ENCODE measurements around the gene MLPH. TPM values are rescaled to one million over a fixed set of nuclear protein-coding genes. Genes with fewer than 3 reads are reported as not detected.
A peak's percentile ranks its signal among the peaks of the same experiment; 100 is the strongest.

MLPH gene
- total and polyA plus RNA-seq, 4 donors = 1.6 to 25.9 (median 22.3) TPM

DNA sequence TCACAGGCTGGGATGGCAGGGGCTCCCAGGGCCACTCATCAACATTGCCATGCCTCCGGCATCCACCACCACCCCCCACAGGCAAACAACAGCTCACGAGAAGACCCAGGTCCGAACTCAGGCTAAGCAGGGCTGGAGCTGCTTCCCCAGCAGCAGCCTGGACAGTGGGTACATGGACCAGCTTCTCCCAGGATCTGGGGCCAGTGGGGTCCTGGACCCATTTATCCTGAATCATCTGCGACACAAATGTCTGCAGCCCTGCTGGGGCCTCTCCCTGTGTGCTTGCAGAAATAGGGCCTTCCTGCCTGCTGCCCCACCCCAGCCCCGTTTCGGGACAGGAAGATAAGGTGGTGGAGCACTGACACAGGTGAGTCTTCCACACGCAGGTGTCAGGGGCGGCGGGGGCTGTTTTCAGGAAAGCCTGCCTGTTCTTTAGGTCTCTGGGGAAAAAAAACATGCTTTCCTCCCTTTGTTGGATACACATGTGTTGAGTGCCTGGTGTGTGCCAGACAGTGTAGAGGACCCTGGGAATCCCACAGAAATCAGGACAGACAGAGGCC is 83.8 kb downstream of the MLPH start (continued):
- TF ChIP-seq, protein P1, sequence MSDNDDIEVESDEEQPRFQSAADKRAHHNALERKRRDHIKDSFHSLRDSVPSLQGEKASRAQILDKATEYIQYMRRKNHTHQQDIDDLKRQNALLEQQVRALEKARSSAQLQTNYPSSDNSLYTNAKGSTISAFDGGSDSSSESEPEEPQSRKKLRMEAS (IDR thresholded peaks at IDR 0.05) = no peak
- no peak for TF ChIP-seq RXRA (IDR thresholded peaks at IDR 0.05)
- no peak for TF ChIP-seq YY1 (IDR thresholded peaks at IDR 0.05)
- no peak for TF ChIP-seq GABPA (IDR thresholded peaks at IDR 0.05 in 1 of 2, conservative IDR thresholded peaks at IDR 0.05 in 1 of 2)
- TF ChIP-seq FOXA1 (IDR thresholded peaks at IDR 0.05) = no peak
- TF ChIP-seq HNF4G (IDR thresholded peaks at IDR 0.05) = no peak
- TF ChIP-seq, protein P2, sequence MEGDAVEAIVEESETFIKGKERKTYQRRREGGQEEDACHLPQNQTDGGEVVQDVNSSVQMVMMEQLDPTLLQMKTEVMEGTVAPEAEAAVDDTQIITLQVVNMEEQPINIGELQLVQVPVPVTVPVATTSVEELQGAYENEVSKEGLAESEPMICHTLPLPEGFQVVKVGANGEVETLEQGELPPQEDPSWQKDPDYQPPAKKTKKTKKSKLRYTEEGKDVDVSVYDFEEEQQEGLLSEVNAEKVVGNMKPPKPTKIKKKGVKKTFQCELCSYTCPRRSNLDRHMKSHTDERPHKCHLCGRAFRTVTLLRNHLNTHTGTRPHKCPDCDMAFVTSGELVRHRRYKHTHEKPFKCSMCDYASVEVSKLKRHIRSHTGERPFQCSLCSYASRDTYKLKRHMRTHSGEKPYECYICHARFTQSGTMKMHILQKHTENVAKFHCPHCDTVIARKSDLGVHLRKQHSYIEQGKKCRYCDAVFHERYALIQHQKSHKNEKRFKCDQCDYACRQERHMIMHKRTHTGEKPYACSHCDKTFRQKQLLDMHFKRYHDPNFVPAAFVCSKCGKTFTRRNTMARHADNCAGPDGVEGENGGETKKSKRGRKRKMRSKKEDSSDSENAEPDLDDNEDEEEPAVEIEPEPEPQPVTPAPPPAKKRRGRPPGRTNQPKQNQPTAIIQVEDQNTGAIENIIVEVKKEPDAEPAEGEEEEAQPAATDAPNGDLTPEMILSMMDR (IDR thresholded peaks at IDR 0.05; ENCODE audit: low read depth, low read length, missing input control) = no peak
- TF ChIP-seq FOXA2 (IDR thresholded peaks at IDR 0.05) = no peak
- no peak for TF ChIP-seq JUND (IDR thresholded peaks at IDR 0.05)

DNA sequence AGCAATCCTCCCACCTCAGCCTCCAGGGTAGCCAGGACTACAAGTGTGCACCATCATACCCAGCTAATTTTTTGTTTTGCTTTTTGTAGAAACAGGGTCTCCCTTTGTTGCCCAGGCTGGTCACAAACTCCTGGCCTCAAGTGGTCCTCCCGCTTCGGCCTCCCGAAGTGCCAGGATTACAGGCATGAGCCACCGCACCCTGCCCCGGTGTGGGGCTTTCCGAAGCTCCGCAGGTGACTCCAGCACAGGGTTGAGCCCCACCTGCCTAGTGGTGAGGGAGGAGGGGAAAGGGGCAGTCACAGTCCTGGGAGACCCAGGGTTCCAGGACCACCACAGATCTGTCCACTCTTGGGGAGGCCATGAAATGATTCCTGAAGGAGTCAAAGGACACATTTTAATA is 84.5 kb downstream of the MLPH start:
- H3K27me3 ChIP-seq (ENCODE audit: control insufficient read depth in 4 of 4, insufficient read depth in 4 of 4, low read length in 3 of 4) = no peaks in the 10 kb centered on the region
- no peak overlapping the region for H3K27ac ChIP-seq (ENCODE audit: low read depth in 1 of 2, low read length in 2 of 2)
- H3K4me1 ChIP-seq (ENCODE audit: control insufficient read depth in 4 of 4, insufficient read depth in 4 of 4, low read length in 3 of 4) = peaks cover 7 to 27% (median 14%) of the 10 kb centered on the region in 4 donors
- no peak overlapping the region for H3K4me3 ChIP-seq (ENCODE audit: low read depth in 1 of 3, low read length in 3 of 3)
- TF ChIP-seq, protein P1 (IDR thresholded peaks at IDR 0.05) = no peak
- peak overlapping the region in 1 of 2 donors; percentile 48 for H3K9ac ChIP-seq (ENCODE audit: low read depth in 1 of 2, low read length in 2 of 2)
- 93% methylated on average over 7 of the region's 7 CpGs for whole genome bisulfite sequencing
- no peak for DNase-seq (ENCODE audit: low spot score)
- H3K36me3 ChIP-seq (ENCODE audit: control insufficient read depth in 4 of 4, insufficient read depth in 3 of 4, low read depth in 1 of 4, low read length in 3 of 4) = peaks cover under 1 to 4% (median 2%) of the 10 kb centered on the region in 4 donors
- H3K9me3 ChIP-seq (ENCODE audit: control insufficient read depth in 4 of 4, low read length in 3 of 4) = no peaks in the 10 kb centered on the region

DNA sequence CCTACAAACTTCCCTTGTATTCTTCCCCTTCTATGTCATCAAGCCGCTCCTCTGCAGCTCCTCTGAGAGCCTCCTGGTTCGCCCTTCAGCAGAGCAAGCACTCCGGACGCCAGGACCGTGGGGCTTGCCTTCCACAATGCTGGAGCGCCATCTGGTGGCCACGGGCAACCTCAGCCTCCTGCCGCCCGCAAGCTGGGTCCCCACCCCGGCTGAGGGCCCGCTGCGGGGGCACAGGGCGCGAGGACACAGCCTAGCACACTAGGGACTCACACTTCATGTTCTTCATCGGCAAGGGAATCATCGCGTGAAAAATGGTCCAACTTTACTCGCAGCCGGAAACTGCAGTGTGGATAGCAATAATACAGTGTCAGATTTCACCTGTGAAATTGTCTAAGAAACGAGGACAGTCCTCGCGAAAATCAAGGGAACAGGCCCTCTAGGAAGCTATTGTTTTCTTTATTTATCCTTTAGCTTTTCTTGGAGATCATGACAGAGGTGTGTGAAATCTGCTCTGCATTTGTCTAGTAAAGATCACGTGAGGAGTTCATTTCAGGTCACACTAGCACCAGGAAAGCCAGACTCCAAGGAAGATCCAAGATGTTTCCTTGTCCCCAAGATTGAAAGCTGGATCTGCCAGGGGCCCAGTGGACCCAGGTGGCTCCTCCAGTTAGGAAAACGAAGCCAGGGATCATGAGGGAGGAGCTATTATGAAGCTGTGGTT is 85.1 kb downstream of the MLPH start:
- DNase-seq (ENCODE audit: low spot score) = peak; percentile 85
- TF ChIP-seq, protein P2 (IDR thresholded peaks at IDR 0.05; ENCODE audit: low read depth, low read length, missing input control) = peak; percentile 94
- TF ChIP-seq RAD21 (IDR thresholded peaks at IDR 0.05) (peak; percentile 99 to 100), JUND (IDR thresholded peaks at IDR 0.05) (no peak), RXRA (IDR thresholded peaks at IDR 0.05) (peak; percentile 6 to 43)
- Histone ChIP-seq H3K27me3 (ENCODE audit: control insufficient read depth in 4 of 4, insufficient read depth in 4 of 4, low read length in 3 of 4) (no peaks in the 10 kb centered on the region), H3K9ac (ENCODE audit: low read depth in 1 of 2, low read length in 2 of 2) (peak overlapping the region in 1 of 2 donors; percentile 48), H3K36me3 (ENCODE audit: control insufficient read depth in 4 of 4, insufficient read depth in 3 of 4, low read depth in 1 of 4, low read length in 3 of 4) (peaks cover 3 to 9% (median 7%) of the 10 kb centered on the region in 4 donors), H3K4me1 (ENCODE audit: control insufficient read depth in 4 of 4, insufficient read depth in 4 of 4, low read length in 3 of 4) (peaks cover 6 to 21% (median 13%) of the 10 kb centered on the region in 4 donors), H3K9me3 (ENCODE audit: control insufficient read depth in 4 of 4, low read length in 3 of 4) (no peaks in the 10 kb centered on the region), H3K4me3 (ENCODE audit: low read depth in 1 of 3, low read length in 3 of 3) (no peak overlapping the region), H3K27ac (ENCODE audit: low read depth in 1 of 2, low read length in 2 of 2) (peak overlapping the region; percentile 45 to 74)
- 8% methylated on average over 24 of the region's 24 CpGs for WGBS
